Vagina (tissue), 2 donors: ENCODE measurements around the gene ANKS4B. TPM values are rescaled to one million over a fixed set of nuclear protein-coding genes. Genes with fewer than 3 reads are reported as not detected.

Source experiments
- DNase-seq, 2 donors: peaks; one replicate each; pipeline ENCODE4 v3.0.0-alpha.2; 2017; ENCODE audit errors: extremely low spot score in 2 of 2
- H3K27ac ChIP-seq: fragments of 200-600 bp; sonication (generic); one replicate; pipeline ENCODE4 v1.5.1; 2019
- H3K27me3 ChIP-seq: fragments of 200-600 bp; sonication (generic); one replicate; pipeline ENCODE4 v1.5.1; 2019
- H3K36me3 ChIP-seq, 2 donors: fragments of 200-600 bp; sonication (generic); one replicate each; pipeline ENCODE4 v1.5.1; 2017 to 2019
- H3K4me1 ChIP-seq: fragments of 200-600 bp; sonication (generic); one replicate; pipeline ENCODE4 v1.5.1; 2019
- H3K4me3 ChIP-seq, 2 donors: fragments of 200-600 bp; sonication (generic); 1 replicate in 1 of 2; 2 replicates in 1 of 2; pipeline ENCODE4 v1.5.1; 2016 to 2019
- H3K9me3 ChIP-seq: fragments of 200-600 bp; sonication (generic); one replicate; pipeline ENCODE4 v1.5.1; 2019
- POLR2A ChIP-seq, 2 donors: fragments of 450-650 bp; IDR thresholded peaks; one replicate each; pipeline ENCODE4 v1.6.1; 2017; ENCODE audit warnings: antibody characterized with exemption in 2 of 2, mild to moderate bottlenecking in 2 of 2, moderate library complexity in 2 of 2
- POLR2AphosphoS5 ChIP-seq, 2 donors: sonication (generic); formaldehyde crosslinking; IDR thresholded peaks; one replicate each; pipeline ENCODE4 v1.9.0; 2017; ENCODE audit warnings: antibody characterized with exemption in 2 of 2, mild to moderate bottlenecking in 2 of 2, low read depth in 1 of 2; ENCODE audit not compliant: insufficient read depth in 1 of 2
- intact Hi-C: fragments of 100-400 bp; cut with DNase I; formaldehyde crosslinking; loops from one replicate; pipeline ENCODE4 v1.15.1; 2023
- total RNA-seq: library from RNA; depleted of rRNA; stranded (reverse); fragments of >200 nt; gene quantifications from one replicate; pipeline ENCODE4 v1.2.3, GENCODE V29; 2016
- TF ChIP-seq, protein P1 (sequence below), 3 experiments: fragments of 450-650 bp in 2 of 3; fragments of 200-600 bp in 1 of 3; sonication (generic) in 1 of 3; IDR thresholded peaks; one replicate each; pipeline ENCODE4 v1.5.1; 2017 to 2019; ENCODE audit warnings: antibody characterized with exemption in 3 of 3, mild to moderate bottlenecking in 2 of 3, moderate library complexity in 2 of 3

The ANKS4B gene
- total RNA-seq, 1 donor from 2014 or later = not detected

DNA sequence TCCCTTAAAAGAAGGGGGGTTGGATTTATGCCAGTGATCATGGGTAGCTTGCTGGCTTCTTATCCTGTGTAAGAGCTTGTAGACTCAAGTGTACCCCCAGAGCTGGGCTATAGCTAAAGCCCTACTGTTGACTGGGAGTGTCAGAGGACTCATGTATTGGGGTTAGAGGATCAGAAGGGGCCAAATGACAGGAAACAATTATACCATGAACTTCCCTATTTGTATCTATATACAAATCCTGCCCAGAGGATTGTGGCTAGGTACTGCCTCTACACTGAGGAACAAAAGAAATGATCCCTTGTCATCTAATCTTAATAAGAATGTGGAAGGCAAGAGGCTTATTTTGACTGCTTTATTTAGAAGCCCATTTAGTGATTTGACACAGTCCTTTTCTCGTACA, 36.4 kb upstream of the ANKS4B start:
- Histone ChIP-seq H3K27ac (no peak overlapping the region), H3K36me3 (no peaks in the 10 kb centered on the region), H3K27me3 (no peaks in the 10 kb centered on the region), H3K9me3 (no peaks in the 10 kb centered on the region), H3K4me1 (no peaks in the 10 kb centered on the region), H3K4me3 (no peak overlapping the region)
- intact Hi-C loops = no loop called here
- DNase-seq = no peak
- TF ChIP-seq POLR2A (IDR thresholded peaks at IDR 0.05) = no peak
- no peak for TF ChIP-seq POLR2AphosphoS5 (IDR thresholded peaks at IDR 0.05; ENCODE audit: insufficient read depth in 1 of 2, low read depth in 1 of 2)
- TF ChIP-seq, protein P1, sequence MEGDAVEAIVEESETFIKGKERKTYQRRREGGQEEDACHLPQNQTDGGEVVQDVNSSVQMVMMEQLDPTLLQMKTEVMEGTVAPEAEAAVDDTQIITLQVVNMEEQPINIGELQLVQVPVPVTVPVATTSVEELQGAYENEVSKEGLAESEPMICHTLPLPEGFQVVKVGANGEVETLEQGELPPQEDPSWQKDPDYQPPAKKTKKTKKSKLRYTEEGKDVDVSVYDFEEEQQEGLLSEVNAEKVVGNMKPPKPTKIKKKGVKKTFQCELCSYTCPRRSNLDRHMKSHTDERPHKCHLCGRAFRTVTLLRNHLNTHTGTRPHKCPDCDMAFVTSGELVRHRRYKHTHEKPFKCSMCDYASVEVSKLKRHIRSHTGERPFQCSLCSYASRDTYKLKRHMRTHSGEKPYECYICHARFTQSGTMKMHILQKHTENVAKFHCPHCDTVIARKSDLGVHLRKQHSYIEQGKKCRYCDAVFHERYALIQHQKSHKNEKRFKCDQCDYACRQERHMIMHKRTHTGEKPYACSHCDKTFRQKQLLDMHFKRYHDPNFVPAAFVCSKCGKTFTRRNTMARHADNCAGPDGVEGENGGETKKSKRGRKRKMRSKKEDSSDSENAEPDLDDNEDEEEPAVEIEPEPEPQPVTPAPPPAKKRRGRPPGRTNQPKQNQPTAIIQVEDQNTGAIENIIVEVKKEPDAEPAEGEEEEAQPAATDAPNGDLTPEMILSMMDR (IDR thresholded peaks at IDR 0.05) = no peak

- no peak for DNase-seq
- no peak overlapping the region for H3K27ac ChIP-seq
- no peaks in the 10 kb centered on the region for H3K9me3 ChIP-seq
- intact Hi-C loops = no loop called here
- H3K4me1 ChIP-seq = no peaks in the 10 kb centered on the region
- TF ChIP-seq POLR2AphosphoS5 (IDR thresholded peaks at IDR 0.05; ENCODE audit: insufficient read depth in 1 of 2, low read depth in 1 of 2) (no peak), POLR2A (IDR thresholded peaks at IDR 0.05) (no peak)
- TF ChIP-seq, protein P1 (IDR thresholded peaks at IDR 0.05) = no peak
- no peaks in the 10 kb centered on the region for H3K27me3 ChIP-seq
- H3K36me3 ChIP-seq = no peaks in the 10 kb centered on the region
- H3K4me3 ChIP-seq = no peak overlapping the region
Observed at GRCh38 chr16:21197621-21198020, 35.9 kb upstream of the ANKS4B start.

GRCh38 chr16:21199607-21200218, 33.8 kb upstream of the ANKS4B start:
- no peak for TF ChIP-seq POLR2A (IDR thresholded peaks at IDR 0.05)
- TF ChIP-seq POLR2AphosphoS5 (IDR thresholded peaks at IDR 0.05; ENCODE audit: insufficient read depth in 1 of 2, low read depth in 1 of 2) = no peak
- TF ChIP-seq, protein P1 (IDR thresholded peaks at IDR 0.05) = no peak
- Histone ChIP-seq H3K4me1 (no peaks in the 10 kb centered on the region), H3K4me3 (no peak overlapping the region), H3K27me3 (no peaks in the 10 kb centered on the region), H3K36me3 (no peaks in the 10 kb centered on the region), H3K27ac (no peak overlapping the region), H3K9me3 (no peaks in the 10 kb centered on the region)
- intact Hi-C loops = no loop called here
- DNase-seq = no peak

- intact Hi-C loops = no loop called here
- DNase-seq = no peak
- no peaks in the 10 kb centered on the region for H3K9me3 ChIP-seq
- H3K27me3 ChIP-seq = no peaks in the 10 kb centered on the region
- TF ChIP-seq POLR2AphosphoS5 (IDR thresholded peaks at IDR 0.05; ENCODE audit: insufficient read depth in 1 of 2, low read depth in 1 of 2) (no peak), POLR2A (IDR thresholded peaks at IDR 0.05) (no peak)
- TF ChIP-seq, protein P1 (IDR thresholded peaks at IDR 0.05) = no peak
- H3K36me3 ChIP-seq = no peaks in the 10 kb centered on the region
- no peak overlapping the region for H3K27ac ChIP-seq
- no peak overlapping the region for H3K4me3 ChIP-seq
- H3K4me1 ChIP-seq = no peaks in the 10 kb centered on the region
Observed at GRCh38 chr16:21203155-21203797, 30.2 kb upstream of the ANKS4B start.

- Histone ChIP-seq H3K27me3 (no peaks in the 10 kb centered on the region), H3K9me3 (no peaks in the 10 kb centered on the region), H3K27ac (no peak overlapping the region), H3K4me3 (no peak overlapping the region), H3K4me1 (no peaks in the 10 kb centered on the region), H3K36me3 (no peaks in the 10 kb centered on the region)
- no peak for DNase-seq
- intact Hi-C loops = no loop called here
- no peak for TF ChIP-seq POLR2A (IDR thresholded peaks at IDR 0.05)
- TF ChIP-seq, protein P1 (IDR thresholded peaks at IDR 0.05) = no peak
- no peak for TF ChIP-seq POLR2AphosphoS5 (IDR thresholded peaks at IDR 0.05; ENCODE audit: insufficient read depth in 1 of 2, low read depth in 1 of 2)
Observed at GRCh38 chr16:21205303-21205702, 28.2 kb upstream of the ANKS4B start.
